Gastrocnemius medialis (tissue), 4 donors: ENCODE data around the gene RFTN1. TPM values are rescaled to one million over a fixed set of nuclear protein-coding genes. Genes with fewer than 3 reads are reported as not detected.

Experiments used
- ATAC-seq, 2 donors: fragments of 150-250 bp; one replicate each; pipeline ENCODE4 v1.9.1; 2016
- DNase-seq, 2 donors: peaks; one replicate each; pipeline ENCODE4 v3.0.0-alpha.2; 2019
- H3K27ac ChIP-seq, 4 donors: fragments of 200-600 bp; sonication (generic); 1 replicate in 1 of 4; 2 replicates in 3 of 4; pipeline ENCODE4 v1.5.1; 2016 to 2018; ENCODE audit warnings: mild to moderate bottlenecking in 2 of 4, moderate library complexity in 1 of 4
- H3K27me3 ChIP-seq, 3 donors: fragments of 200-600 bp; sonication (generic) in 2 of 3; 1 replicate in 1 of 3; 2 replicates in 2 of 3; pipeline versions ENCODE4 v1.5.1 to v1.6.0; 2016 to 2019; ENCODE audit warnings: mild to moderate bottlenecking in 1 of 3, moderate library complexity in 1 of 3
- H3K36me3 ChIP-seq, 2 donors: fragments of 200-600 bp; sonication (generic) in 1 of 2; one replicate each; pipeline ENCODE4 v1.5.1; 2017 to 2018
- H3K4me1 ChIP-seq, 2 donors: fragments of 200-600 bp; sonication (generic) in 1 of 2; one replicate each; pipeline ENCODE4 v1.5.1; 2016 to 2017; ENCODE audit warnings: mild to moderate bottlenecking in 2 of 2
- H3K4me3 ChIP-seq, 4 donors: fragments of 200-600 bp; sonication (generic) in 3 of 4; 1 replicate in 1 of 4; 2 replicates in 3 of 4; pipeline ENCODE4 v1.5.1; 2016 to 2019; ENCODE audit warnings: mild to moderate bottlenecking in 2 of 4
- H3K9me3 ChIP-seq, 3 donors: fragments of 200-600 bp; sonication (generic) in 2 of 3; 1 replicate in 1 of 3; 2 replicates in 2 of 3; pipeline ENCODE4 v1.5.1; 2016 to 2019
- POLR2A ChIP-seq, 2 donors: fragments of 450-650 bp; IDR thresholded peaks; one replicate each; pipeline ENCODE4 v1.6.1; 2017; ENCODE audit warnings: antibody characterized with exemption in 2 of 2, mild to moderate bottlenecking in 2 of 2, moderate library complexity in 2 of 2
- in situ Hi-C, 4 donors: fragments of 200-750 bp; cut with MboI; loops; one replicate each; pipeline versions ENCODE4 v1.15.0 to v1.8.0; 2017; ENCODE audit warnings: low sequenced_read_pairs in 4 of 4
- intact Hi-C: fragments of 100-400 bp; cut with DNase I; formaldehyde crosslinking; loops from one replicate; pipeline ENCODE4 v1.15.1; 2023; ENCODE audit warnings: low total_unique reads
- total RNA-seq, 4 donors: library from RNA; depleted of rRNA; stranded (reverse); fragments of >200 nt; gene quantifications; one replicate each; pipeline versions ENCODE4 v1.1.0 to v1.2.3, GENCODE V29; 2016
- TF ChIP-seq, protein P1 (sequence below), 5 experiments: fragments of 450-650 bp in 3 of 5; fragments of 200-600 bp in 2 of 5; sonication (generic) in 2 of 5; IDR thresholded peaks in 4 of 5; conservative IDR thresholded peaks in 1 of 5; 1 replicate in 4 of 5; 2 replicates in 1 of 5; pipeline ENCODE4 v1.5.1; 2016 to 2019; ENCODE audit warnings: antibody characterized with exemption in 5 of 5, mild to moderate bottlenecking in 3 of 5, moderate library complexity in 3 of 5

RFTN1 gene
- total RNA-seq, 4 donors from 2014 or later = 10.7 to 22.8 (median 11.7) TPM

DNA sequence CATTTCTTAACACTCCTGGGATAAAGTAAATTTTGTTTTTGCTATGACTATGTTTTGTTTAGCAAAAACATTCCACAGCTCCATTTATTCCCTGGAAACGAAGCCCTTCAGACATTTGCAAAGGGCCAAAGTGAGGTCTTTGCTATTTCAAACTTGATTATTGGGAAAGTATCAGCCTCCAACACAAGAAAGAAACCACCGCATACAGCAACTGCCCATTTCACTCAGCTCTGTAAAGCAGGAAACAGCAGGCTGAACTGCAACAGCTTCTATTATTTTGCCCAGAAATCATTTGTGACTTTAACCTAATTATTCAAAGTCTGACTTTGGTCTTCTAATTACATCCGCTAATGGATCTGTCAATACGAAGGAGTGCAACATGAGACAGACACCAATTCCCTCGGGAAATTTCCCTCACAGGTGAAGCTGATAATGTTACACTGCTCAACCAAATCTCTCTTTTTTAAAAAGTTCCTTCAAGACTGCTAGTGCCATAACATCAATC is 72.1 kb downstream of the RFTN1 start:
- Histone ChIP-seq H3K27me3 (no peaks in the 10 kb centered on the region), H3K4me3 (no peak overlapping the region), H3K36me3 (no peaks in the 10 kb centered on the region), H3K9me3 (no peaks in the 10 kb centered on the region), H3K4me1 (peaks cover 12 to 20% of the 10 kb centered on the region in 2 donors), H3K27ac (peak overlapping the region in 1 of 4 donors; percentile 8)
- DNase-seq (no peak), ATAC-seq (peak; percentile 16 to 32)
- no peak for TF ChIP-seq POLR2A (IDR thresholded peaks at IDR 0.05)
- TF ChIP-seq, protein P1, sequence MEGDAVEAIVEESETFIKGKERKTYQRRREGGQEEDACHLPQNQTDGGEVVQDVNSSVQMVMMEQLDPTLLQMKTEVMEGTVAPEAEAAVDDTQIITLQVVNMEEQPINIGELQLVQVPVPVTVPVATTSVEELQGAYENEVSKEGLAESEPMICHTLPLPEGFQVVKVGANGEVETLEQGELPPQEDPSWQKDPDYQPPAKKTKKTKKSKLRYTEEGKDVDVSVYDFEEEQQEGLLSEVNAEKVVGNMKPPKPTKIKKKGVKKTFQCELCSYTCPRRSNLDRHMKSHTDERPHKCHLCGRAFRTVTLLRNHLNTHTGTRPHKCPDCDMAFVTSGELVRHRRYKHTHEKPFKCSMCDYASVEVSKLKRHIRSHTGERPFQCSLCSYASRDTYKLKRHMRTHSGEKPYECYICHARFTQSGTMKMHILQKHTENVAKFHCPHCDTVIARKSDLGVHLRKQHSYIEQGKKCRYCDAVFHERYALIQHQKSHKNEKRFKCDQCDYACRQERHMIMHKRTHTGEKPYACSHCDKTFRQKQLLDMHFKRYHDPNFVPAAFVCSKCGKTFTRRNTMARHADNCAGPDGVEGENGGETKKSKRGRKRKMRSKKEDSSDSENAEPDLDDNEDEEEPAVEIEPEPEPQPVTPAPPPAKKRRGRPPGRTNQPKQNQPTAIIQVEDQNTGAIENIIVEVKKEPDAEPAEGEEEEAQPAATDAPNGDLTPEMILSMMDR (IDR thresholded peaks at IDR 0.05 in 4 of 5, conservative IDR thresholded peaks at IDR 0.05 in 1 of 5) = no peak
- intact Hi-C loops (no loop called here), in situ Hi-C loops (no loop called here)

DNA sequence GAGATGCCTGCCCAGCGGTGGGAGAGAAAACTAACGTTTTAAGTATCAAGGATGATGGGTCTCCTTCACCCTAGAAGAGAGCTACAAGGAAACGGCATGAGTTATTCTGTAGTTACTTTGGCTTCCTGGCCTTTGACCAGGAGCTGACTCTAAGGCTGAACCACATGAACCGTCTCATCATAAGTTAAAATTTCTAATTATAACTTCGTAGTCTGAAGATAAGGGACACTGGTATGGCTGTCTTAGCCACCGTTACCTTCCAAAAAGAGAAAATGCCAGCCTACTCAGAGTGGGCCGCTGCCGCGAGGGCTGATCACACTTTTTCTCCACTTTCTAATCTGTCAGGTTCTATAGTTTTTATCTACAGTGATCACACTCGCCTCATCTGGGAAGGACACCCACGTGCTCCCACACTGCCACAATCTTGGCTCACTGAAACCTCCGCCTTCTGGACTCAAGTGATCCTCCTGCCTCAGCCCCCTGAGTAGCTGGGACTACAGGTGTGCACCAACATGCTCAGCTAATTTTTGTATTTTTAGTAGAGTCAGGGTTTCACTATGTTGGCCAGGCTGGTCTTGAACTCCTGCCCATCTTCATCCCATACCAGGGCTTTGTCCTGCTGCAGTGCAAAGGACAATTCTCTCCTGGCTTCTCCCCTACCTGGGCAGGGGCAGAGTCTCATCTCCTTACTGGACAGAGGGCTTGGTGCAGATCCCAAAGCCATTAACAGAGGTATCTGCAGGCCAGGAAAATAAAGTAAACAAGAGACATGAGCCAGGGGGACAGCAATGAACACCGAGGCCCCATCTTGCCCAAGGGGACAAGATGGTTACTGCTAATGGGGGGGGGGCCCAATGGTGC is 73.4 kb downstream of the RFTN1 start:
- ATAC-seq (peak in 1 of 2 donors; percentile 19), DNase-seq (no peak)
- H3K4me3 ChIP-seq = no peak overlapping the region
- TF ChIP-seq POLR2A (IDR thresholded peaks at IDR 0.05) = no peak
- TF ChIP-seq, protein P1 (IDR thresholded peaks at IDR 0.05 in 4 of 5, conservative IDR thresholded peaks at IDR 0.05 in 1 of 5) = no peak
- no peaks in the 10 kb centered on the region for H3K27me3 ChIP-seq
- H3K4me1 ChIP-seq = peaks cover 12 to 20% of the 10 kb centered on the region in 2 donors
- intact Hi-C loops (no loop called here), in situ Hi-C loops (no loop called here)
- no peaks in the 10 kb centered on the region for H3K9me3 ChIP-seq
- H3K36me3 ChIP-seq = no peaks in the 10 kb centered on the region
- peak overlapping the region; percentile 23 to 69 (median 43) for H3K27ac ChIP-seq

DNA sequence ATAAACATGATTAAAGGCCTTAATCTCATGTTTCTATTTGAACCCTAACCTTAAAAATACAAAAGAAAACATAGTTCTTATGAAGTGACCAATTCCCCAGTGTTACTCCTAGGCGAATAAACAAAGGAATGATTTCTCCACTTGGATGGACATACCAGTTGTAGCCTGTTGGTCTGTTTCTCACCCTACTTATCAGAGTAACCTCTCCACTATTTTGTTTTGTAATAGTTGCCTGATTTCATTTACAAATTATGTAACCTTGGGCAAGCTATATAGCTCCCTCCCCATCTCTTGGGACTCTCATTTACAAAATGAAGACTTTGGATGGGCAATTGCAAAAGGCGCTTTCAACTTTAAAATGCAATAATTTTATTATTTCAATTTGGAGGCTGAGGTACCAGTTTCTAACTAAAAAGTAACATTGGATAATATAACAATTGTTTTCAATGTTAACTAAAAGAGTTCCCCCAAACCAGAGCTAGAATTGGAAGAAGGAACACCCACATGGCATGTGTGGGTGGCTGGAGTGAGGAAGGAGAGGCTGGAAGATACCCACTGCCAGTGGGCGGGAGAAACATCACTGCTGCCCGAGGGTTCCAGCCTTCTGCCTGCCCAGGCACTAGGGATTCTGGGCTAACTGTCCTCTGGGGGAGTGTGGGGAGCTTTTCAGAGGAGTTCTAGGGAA is 74.2 kb downstream of the RFTN1 start:
- no peaks in the 10 kb centered on the region for H3K27me3 ChIP-seq
- ATAC-seq = peak; percentile 81 to 86
- no peaks in the 10 kb centered on the region for H3K36me3 ChIP-seq
- no peak for DNase-seq
- intact Hi-C loops (no loop called here), in situ Hi-C loops (no loop called here)
- H3K4me1 ChIP-seq = peaks cover 12 to 20% of the 10 kb centered on the region in 2 donors
- no peak overlapping the region for H3K4me3 ChIP-seq
- H3K27ac ChIP-seq = peak overlapping the region; percentile 23 to 69 (median 43)
- no peak for TF ChIP-seq POLR2A (IDR thresholded peaks at IDR 0.05)
- TF ChIP-seq, protein P1 (IDR thresholded peaks at IDR 0.05 in 4 of 5, conservative IDR thresholded peaks at IDR 0.05 in 1 of 5) = no peak
- no peaks in the 10 kb centered on the region for H3K9me3 ChIP-seq

DNA sequence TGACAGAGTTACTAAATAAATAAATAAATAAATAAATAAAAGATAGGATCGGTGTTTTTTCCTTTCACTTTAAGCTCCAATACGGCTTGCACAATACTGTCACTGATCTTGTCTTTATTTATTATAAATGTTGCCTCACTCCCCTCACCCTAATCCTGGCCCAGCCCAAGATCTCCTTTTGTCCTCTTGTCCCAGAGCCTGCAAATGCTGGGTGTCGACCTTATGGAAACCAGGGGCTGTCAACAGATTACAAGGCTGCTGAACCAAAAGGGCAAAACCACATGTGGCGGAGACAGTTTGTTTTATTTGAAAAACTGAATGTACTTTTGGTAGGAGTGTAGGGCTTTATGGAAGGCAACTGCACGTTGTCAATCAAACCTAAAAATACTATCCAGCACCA is 75.9 kb downstream of the RFTN1 start:
- H3K36me3 ChIP-seq = no peaks in the 10 kb centered on the region
- intact Hi-C loops = no loop called here
- DNase-seq = no peak
- no peak for ATAC-seq
- no peak for TF ChIP-seq POLR2A (IDR thresholded peaks at IDR 0.05)
- TF ChIP-seq, protein P1 (IDR thresholded peaks at IDR 0.05 in 4 of 5, conservative IDR thresholded peaks at IDR 0.05 in 1 of 5) = no peak
- no peaks in the 10 kb centered on the region for H3K27me3 ChIP-seq
- peaks cover 12 to 20% of the 10 kb centered on the region in 2 donors for H3K4me1 ChIP-seq
- in situ Hi-C loops = no loop called here
- H3K4me3 ChIP-seq = no peak overlapping the region
- H3K27ac ChIP-seq = no peak overlapping the region
- H3K9me3 ChIP-seq = no peaks in the 10 kb centered on the region
